Loucy (cell line): ENCODE results near the gene KIF14.

Experiments used
- H2AFZ ChIP-seq: fragments of 200-600 bp; sonication (generic); 2 replicates; pipeline ENCODE4 v1.6.0; 2016; ENCODE audit warnings: antibody characterized with exemption, mild to moderate bottlenecking, low read length, moderate library complexity
- H3F3A ChIP-seq: fragments of 200-600 bp; 2 replicates; pipeline ENCODE4 v1.6.0; 2016; ENCODE audit warnings: antibody characterized with exemption, low read depth, mild to moderate bottlenecking
- H3K27me3 ChIP-seq: fragments of 200-600 bp; sonication (generic); 2 replicates; pipeline ENCODE4 v1.6.1; 2014; ENCODE audit warnings: low read length, mild to moderate bottlenecking; ENCODE audit not compliant: insufficient read depth, poor library complexity, severe bottlenecking
- H3K36me3 ChIP-seq: fragments of 200-600 bp; sonication (generic); 2 replicates; pipeline ENCODE4 v1.6.1; 2016; ENCODE audit warnings: low read length; ENCODE audit not compliant: insufficient read depth
- H3K4me1 ChIP-seq: fragments of 200-600 bp; sonication (generic); 2 replicates; pipeline ENCODE4 v1.5.1; 2014; ENCODE audit warnings: low read length, mild to moderate bottlenecking; ENCODE audit not compliant: insufficient read depth, poor library complexity, severe bottlenecking
- H3K4me2 ChIP-seq: fragments of 200-600 bp; sonication (generic); 2 replicates; pipeline ENCODE4 v1.6.0; 2014; ENCODE audit warnings: antibody characterized with exemption, low read length, low read depth, mild to moderate bottlenecking; ENCODE audit not compliant: poor library complexity, severe bottlenecking
- H3K4me3 ChIP-seq: fragments of 200-600 bp; sonication (generic); 2 replicates; pipeline ENCODE4 v1.5.1; 2014; ENCODE audit warnings: low read length, mild to moderate bottlenecking, mixed read lengths; ENCODE audit not compliant: poor library complexity, severe bottlenecking
- H3K79me2 ChIP-seq: fragments of 200-600 bp; sonication (generic); 2 replicates; pipeline ENCODE4 v1.6.1; 2014; ENCODE audit warnings: low read length; ENCODE audit not compliant: insufficient read depth
- H3K9ac ChIP-seq: fragments of 200-600 bp; sonication (generic); 2 replicates; pipeline ENCODE4 v1.6.0; 2014; ENCODE audit warnings: mild to moderate bottlenecking, low read depth, low read length, moderate library complexity; ENCODE audit not compliant: poor library complexity, severe bottlenecking
- H3K9me2 ChIP-seq: fragments of 200-600 bp; sonication (generic); replicated peaks from 2 replicates; pipeline ENCODE4 v1.6.1; 2016; ENCODE audit warnings: low read depth, low read length, mixed read lengths
- H3K9me3 ChIP-seq: fragments of 200-600 bp; sonication (generic); 2 replicates; pipeline ENCODE4 v1.6.1; 2014; ENCODE audit warnings: mild to moderate bottlenecking, antibody characterized with exemption, low read length, low read depth; ENCODE audit not compliant: insufficient read depth
- H4K20me1 ChIP-seq: fragments of 200-600 bp; sonication (generic); 2 replicates; pipeline ENCODE4 v1.6.0; 2014; ENCODE audit warnings: antibody characterized with exemption, low read length, mild to moderate bottlenecking; ENCODE audit not compliant: insufficient read depth, poor library complexity, severe bottlenecking
- EZH2phosphoT487 ChIP-seq: fragments of 200-600 bp; IDR thresholded peaks from 2 replicates; pipeline ENCODE4 v1.6.1; 2018; ENCODE audit warnings: antibody characterized with exemption, mild to moderate bottlenecking, moderate library complexity, borderline replicate concordance
- TF ChIP-seq, protein P1 (sequence below): fragments of 200-600 bp; sonication (generic); conservative IDR thresholded peaks from 2 replicates; pipeline ENCODE4 v1.5.1; 2014; ENCODE audit warnings: mild to moderate bottlenecking, antibody characterized with exemption, low read length

Gene KIF14

DNA sequence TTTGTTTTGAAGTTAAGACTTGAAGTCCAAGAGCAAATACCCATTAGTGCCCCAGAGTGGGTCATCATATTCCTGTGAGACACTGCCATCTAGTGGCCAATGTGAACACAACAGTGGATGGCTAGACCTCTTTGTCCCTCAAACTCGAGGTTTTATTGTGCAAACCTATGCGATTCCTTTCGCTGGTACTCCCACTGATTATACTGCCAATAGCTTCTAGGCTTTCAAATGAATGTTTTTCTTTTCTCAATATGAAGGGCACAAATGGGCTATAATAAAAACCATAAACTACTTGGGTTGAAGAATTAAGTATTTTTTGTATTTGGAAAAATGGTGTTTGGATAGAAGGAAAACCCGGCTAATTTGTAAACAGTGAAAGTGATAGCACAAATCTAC lies 110.3 kb downstream of the KIF14 start:
- peaks cover 11% of the 10 kb centered on the region for H3K4me1 ChIP-seq
- TF ChIP-seq, protein P1, sequence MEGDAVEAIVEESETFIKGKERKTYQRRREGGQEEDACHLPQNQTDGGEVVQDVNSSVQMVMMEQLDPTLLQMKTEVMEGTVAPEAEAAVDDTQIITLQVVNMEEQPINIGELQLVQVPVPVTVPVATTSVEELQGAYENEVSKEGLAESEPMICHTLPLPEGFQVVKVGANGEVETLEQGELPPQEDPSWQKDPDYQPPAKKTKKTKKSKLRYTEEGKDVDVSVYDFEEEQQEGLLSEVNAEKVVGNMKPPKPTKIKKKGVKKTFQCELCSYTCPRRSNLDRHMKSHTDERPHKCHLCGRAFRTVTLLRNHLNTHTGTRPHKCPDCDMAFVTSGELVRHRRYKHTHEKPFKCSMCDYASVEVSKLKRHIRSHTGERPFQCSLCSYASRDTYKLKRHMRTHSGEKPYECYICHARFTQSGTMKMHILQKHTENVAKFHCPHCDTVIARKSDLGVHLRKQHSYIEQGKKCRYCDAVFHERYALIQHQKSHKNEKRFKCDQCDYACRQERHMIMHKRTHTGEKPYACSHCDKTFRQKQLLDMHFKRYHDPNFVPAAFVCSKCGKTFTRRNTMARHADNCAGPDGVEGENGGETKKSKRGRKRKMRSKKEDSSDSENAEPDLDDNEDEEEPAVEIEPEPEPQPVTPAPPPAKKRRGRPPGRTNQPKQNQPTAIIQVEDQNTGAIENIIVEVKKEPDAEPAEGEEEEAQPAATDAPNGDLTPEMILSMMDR = peak; percentile 98
- TF ChIP-seq EZH2phosphoT487 = no peak
- H3K36me3 ChIP-seq = no peaks in the 10 kb centered on the region
- H3K27me3 ChIP-seq = no peaks in the 10 kb centered on the region
- H3K9me3 ChIP-seq = no peaks in the 10 kb centered on the region
- no peak overlapping the region for H3K9ac ChIP-seq
- H3K79me2 ChIP-seq = no peaks in the 10 kb centered on the region
- H4K20me1 ChIP-seq = no peaks in the 10 kb centered on the region
- peak overlapping the region; percentile 46 for H3K4me2 ChIP-seq
- no peaks in the 10 kb centered on the region for H3F3A ChIP-seq
- no peaks in the 10 kb centered on the region for H3K9me2 ChIP-seq
- peak overlapping the region; percentile 82 for H2AFZ ChIP-seq
- H3K4me3 ChIP-seq = peak overlapping the region; percentile 24

DNA sequence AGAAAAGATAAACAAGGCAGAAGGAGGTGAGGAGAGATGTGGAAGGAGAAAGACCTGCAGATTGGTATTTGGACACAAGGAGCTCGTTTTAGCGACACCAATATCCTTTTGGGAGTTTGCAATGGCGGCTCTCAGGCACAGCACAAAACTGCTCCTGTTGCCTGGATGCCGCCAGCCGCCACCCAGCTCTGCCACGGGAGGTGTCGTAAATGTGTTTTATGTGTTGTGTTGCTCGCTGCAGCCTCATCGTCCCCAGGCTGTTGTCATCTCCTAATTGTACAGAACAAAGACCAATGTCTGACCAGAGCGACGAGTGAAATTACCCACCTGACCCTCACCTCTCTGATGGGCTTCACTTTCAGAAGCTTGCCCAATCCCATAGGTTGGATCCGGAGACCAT lies 114.1 kb downstream of the KIF14 start:
- H2AFZ ChIP-seq = peak overlapping the region; percentile 40; the same call in 1 of the 2 replicates
- no peaks in the 10 kb centered on the region for H3K27me3 ChIP-seq
- no peak overlapping the region for H3K9ac ChIP-seq
- peaks cover 11% of the 10 kb centered on the region for H3K4me1 ChIP-seq
- H3K4me3 ChIP-seq = no peak overlapping the region
- no peak overlapping the region for H3K4me2 ChIP-seq
- H3K36me3 ChIP-seq = no peaks in the 10 kb centered on the region
- H4K20me1 ChIP-seq = no peaks in the 10 kb centered on the region
- no peak for TF ChIP-seq EZH2phosphoT487
- TF ChIP-seq, protein P1 = no peak
- H3K9me2 ChIP-seq = no peaks in the 10 kb centered on the region
- H3K79me2 ChIP-seq = no peaks in the 10 kb centered on the region
- no peaks in the 10 kb centered on the region for H3K9me3 ChIP-seq
- no peaks in the 10 kb centered on the region for H3F3A ChIP-seq

DNA sequence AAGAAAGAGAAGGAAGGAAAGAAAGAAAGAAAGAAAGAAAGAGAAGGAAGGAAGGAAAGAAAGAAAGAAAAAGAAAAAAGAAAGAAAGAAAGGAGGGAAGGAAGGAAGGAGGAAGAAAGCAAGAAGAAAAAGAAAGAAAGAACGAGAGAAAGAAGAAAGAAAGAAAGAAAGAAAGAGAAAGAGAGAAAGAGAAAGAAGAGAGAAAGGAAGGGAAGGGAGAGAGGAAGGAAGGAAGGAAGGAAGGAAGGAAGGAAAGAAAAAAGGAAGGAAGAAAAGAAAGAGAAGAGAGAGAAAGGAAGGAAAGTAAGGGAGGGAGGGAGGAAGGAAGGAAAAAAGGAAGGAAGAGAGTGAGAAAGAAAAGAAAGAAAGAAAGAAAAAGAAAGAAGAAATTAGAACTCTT lies 115.3 kb downstream of the KIF14 start:
- no peak for TF ChIP-seq EZH2phosphoT487
- TF ChIP-seq, protein P1 = no peak
- H3K79me2 ChIP-seq = no peaks in the 10 kb centered on the region
- no peak overlapping the region for H2AFZ ChIP-seq

More for the DNA sequence above, 115.3 kb downstream of the KIF14 start:
- no peaks in the 10 kb centered on the region for H3K27me3 ChIP-seq
- H3K9me3 ChIP-seq = no peaks in the 10 kb centered on the region
- H3K9me2 ChIP-seq = no peaks in the 10 kb centered on the region
- H3K36me3 ChIP-seq = no peaks in the 10 kb centered on the region
- H3K4me2 ChIP-seq = no peak overlapping the region
- H4K20me1 ChIP-seq = no peaks in the 10 kb centered on the region
- H3F3A ChIP-seq = no peaks in the 10 kb centered on the region
- no peak overlapping the region for H3K4me3 ChIP-seq
- no peak overlapping the region for H3K9ac ChIP-seq
- H3K4me1 ChIP-seq = peaks cover 11% of the 10 kb centered on the region
